Measurements from ENCODE around the gene ZNRF1. TPM values are rescaled to one million over a fixed set of nuclear protein-coding genes. Genes with fewer than 3 reads are reported as not detected.

The ZNRF1 gene
- total RNA-seq, 4 donors from 2014 or later: 28.5 to 58.4 (median 40.4) TPM

DNA sequence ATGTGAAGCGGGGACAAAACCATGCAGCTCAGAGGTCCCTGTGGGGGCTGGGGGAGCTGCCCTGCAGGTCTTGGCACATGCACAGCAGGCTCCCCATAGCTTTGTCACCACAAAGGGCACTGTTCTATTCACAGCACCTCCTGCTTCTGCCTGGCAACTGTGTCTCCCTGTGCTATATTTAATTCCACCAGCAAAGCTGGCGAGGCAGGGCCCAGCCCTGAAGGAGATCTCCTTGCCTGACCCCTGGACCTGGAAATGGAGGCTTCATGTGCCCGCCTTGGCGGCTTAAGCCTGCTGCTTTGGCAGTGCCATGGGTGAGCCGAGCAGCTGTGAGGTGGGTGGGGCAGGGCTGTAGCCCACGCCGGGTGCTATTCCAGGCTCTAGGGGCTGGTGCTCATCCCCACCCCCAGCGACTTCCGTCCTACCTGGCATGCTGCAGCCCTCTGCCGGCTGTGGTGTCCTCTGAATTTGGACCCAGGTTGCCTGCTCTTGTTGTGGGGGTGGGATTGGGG is 111.0 kb downstream of the ZNRF1 start:
- peak; percentile 80 for DNase-seq
- TF ChIP-seq, protein P1, sequence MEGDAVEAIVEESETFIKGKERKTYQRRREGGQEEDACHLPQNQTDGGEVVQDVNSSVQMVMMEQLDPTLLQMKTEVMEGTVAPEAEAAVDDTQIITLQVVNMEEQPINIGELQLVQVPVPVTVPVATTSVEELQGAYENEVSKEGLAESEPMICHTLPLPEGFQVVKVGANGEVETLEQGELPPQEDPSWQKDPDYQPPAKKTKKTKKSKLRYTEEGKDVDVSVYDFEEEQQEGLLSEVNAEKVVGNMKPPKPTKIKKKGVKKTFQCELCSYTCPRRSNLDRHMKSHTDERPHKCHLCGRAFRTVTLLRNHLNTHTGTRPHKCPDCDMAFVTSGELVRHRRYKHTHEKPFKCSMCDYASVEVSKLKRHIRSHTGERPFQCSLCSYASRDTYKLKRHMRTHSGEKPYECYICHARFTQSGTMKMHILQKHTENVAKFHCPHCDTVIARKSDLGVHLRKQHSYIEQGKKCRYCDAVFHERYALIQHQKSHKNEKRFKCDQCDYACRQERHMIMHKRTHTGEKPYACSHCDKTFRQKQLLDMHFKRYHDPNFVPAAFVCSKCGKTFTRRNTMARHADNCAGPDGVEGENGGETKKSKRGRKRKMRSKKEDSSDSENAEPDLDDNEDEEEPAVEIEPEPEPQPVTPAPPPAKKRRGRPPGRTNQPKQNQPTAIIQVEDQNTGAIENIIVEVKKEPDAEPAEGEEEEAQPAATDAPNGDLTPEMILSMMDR (IDR thresholded peaks at IDR 0.05): peak in 4 of 5 experiments; percentile 11 to 45 (median 14)
- TF ChIP-seq POLR2AphosphoS5 (IDR thresholded peaks at IDR 0.05): peak in 2 of 3 donors; percentile 48 to 60
- no peak for TF ChIP-seq EP300 (IDR thresholded peaks at IDR 0.05; ENCODE audit: low read depth)
- no peak for TF ChIP-seq POLR2A (IDR thresholded peaks at IDR 0.05)
- peak overlapping the region; percentile 69 to 90 (median 80) for H3K27ac ChIP-seq
- WGBS, 2 donors (ENCODE audit: low coverage in 1 of 2): 29 to 83% methylated on average over 1 to 10 of the region's 10 CpGs
- no peak overlapping the region for H3K4me3 ChIP-seq
- H3K4me1 ChIP-seq: peaks cover 45 to 75% (median 54%) of the 10 kb centered on the region in 4 donors
- intact Hi-C loops (cut with DNase I; ENCODE audit: low total_unique reads) (no loop called here), in situ Hi-C loops (cut with MboI; ENCODE audit: low pct_ligation_motif_present in 1 of 4, low pct_unique_long_range_greater_than_20kb in 1 of 4, low sequenced_read_pairs in 3 of 4) (loop anchor here (5.0 to 25.0 kb wide), 3 partner anchors 107 to 397 kb away; partner anchors contain the start of genes ZNRF1 (in 2 of the 4) and MLKL (in 1 of the 4))
- H3K36me3 ChIP-seq: no peaks in the 10 kb centered on the region
- H3K27me3 ChIP-seq: no peaks in the 10 kb centered on the region
- H3K9me3 ChIP-seq: no peaks in the 10 kb centered on the region

DNA sequence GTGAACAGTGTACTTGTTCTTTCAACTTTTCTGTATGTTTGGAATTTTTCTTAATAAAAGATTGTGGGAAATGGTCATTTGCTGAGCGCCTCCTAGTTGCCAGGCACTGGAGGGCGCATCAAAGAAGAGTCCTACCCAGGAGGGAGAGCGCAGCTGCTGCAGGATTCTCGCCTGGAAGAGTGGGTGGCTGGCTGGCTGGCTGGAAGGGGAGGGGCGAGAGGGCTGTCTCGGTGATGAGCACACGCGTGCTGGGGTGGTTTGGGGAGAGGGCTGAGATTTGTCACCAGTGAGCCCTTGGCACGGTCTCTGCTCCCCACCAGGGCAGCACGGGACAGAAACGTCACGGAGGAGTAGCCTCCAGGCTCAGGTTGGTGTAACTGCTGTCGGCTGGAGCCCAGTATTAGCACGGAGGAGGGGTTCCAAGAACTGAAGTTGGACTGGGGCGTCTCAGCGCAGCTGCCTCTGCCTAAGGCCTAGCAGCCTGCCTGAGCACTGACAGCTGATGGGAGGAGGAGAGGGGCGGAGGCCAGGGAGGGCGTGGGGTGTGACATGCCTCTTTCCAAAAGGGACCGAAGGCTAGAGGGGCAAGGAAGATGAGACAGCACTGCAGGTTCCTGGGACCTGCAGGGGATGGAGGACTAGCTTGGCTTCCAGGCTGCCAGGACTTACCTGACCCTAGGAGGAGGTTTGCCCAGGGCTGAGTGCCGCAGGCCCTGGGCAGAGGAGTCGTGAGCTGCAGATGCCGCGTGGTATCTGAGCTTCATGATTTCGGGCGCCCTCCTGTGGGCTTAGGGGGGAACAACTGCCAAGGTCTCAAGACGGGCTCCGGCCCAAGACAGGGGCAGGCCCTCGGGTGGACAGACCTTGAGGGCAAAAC is 112.1 kb downstream of the ZNRF1 start:
- intact Hi-C loops (cut with DNase I; ENCODE audit: low total_unique reads) (loop anchor here (1.0 kb wide), 1 partner anchor 113 kb away; no protein-coding TSS in a partner anchor), in situ Hi-C loops (cut with MboI; ENCODE audit: low pct_ligation_motif_present in 1 of 4, low pct_unique_long_range_greater_than_20kb in 1 of 4, low sequenced_read_pairs in 3 of 4) (loop anchor here in 1 of 4 donors (25.0 kb wide), 1 partner anchor 399 kb away; the partner anchor contains the start of gene MLKL)
- Histone ChIP-seq H3K27ac (peak overlapping the region; percentile 69 to 90 (median 80)), H3K4me1 (peaks cover 45 to 71% (median 48%) of the 10 kb centered on the region in 4 donors), H3K9me3 (no peaks in the 10 kb centered on the region), H3K27me3 (no peaks in the 10 kb centered on the region), H3K36me3 (no peaks in the 10 kb centered on the region), H3K4me3 (peak overlapping the region in 2 of 4 donors; percentile 0 to 19)
- TF ChIP-seq POLR2A (IDR thresholded peaks at IDR 0.05): peak; percentile 17
- TF ChIP-seq EP300 (IDR thresholded peaks at IDR 0.05; ENCODE audit: low read depth): no peak
- TF ChIP-seq, protein P1 (IDR thresholded peaks at IDR 0.05): peak; percentile 89 to 96 (median 94)
- TF ChIP-seq POLR2AphosphoS5 (IDR thresholded peaks at IDR 0.05): peak in 2 of 3 donors; percentile 47 to 55
- DNase-seq: peak; percentile 94
- WGBS, 2 donors (ENCODE audit: low coverage in 1 of 2): 0 to 18% methylated on average over 1 to 28 of the region's 28 CpGs

DNA sequence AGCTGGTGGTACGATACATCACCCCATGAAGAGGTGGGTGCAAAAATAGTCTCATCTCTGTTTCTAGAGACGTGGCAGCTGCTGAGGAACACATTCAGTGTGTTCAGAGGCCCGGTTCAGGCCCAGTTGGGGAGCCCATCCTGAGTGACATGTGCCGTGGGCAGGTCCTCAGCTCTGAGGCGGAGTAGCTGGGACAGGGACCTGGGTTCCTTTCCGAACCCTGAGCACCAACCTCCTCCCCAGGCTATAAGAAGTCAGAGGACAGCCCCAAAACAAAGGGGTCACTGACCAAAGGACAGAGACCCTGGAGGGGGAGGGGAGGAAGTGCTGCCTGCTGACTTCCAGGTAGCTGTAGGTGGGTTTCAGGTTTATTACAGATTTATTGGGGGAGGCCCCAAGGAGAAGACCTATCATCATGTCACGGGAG is 112.7 kb downstream of the ZNRF1 start:
- Histone ChIP-seq H3K4me1 (peaks cover 39 to 67% (median 46%) of the 10 kb centered on the region in 4 donors), H3K36me3 (no peaks in the 10 kb centered on the region), H3K4me3 (no peak overlapping the region), H3K9me3 (no peaks in the 10 kb centered on the region), H3K27me3 (no peaks in the 10 kb centered on the region), H3K27ac (peak overlapping the region; percentile 69 to 90 (median 80))
- no peak for TF ChIP-seq POLR2A (IDR thresholded peaks at IDR 0.05)
- TF ChIP-seq, protein P1 (IDR thresholded peaks at IDR 0.05): peak in 2 of 5 experiments; percentile 6 to 7
- TF ChIP-seq EP300 (IDR thresholded peaks at IDR 0.05; ENCODE audit: low read depth): no peak
- TF ChIP-seq POLR2AphosphoS5 (IDR thresholded peaks at IDR 0.05): no peak
- no peak for DNase-seq
- WGBS, 2 donors (ENCODE audit: low coverage in 1 of 2): 41% methylated on average over 7 of the region's 7 CpGs; no CpG with 5 or more reads in 1 of the 2 donors
- intact Hi-C loops (cut with DNase I; ENCODE audit: low total_unique reads) (loop anchor here (1.0 kb wide), 1 partner anchor 113 kb away; no protein-coding TSS in a partner anchor), in situ Hi-C loops (cut with MboI; ENCODE audit: low pct_ligation_motif_present in 1 of 4, low pct_unique_long_range_greater_than_20kb in 1 of 4, low sequenced_read_pairs in 3 of 4) (loop anchor here in 1 of 4 donors (25.0 kb wide), 1 partner anchor 399 kb away; the partner anchor contains the start of gene MLKL)
